Measurements from ENCODE around the gene NEK1. TPM values are rescaled to one million over a fixed set of nuclear protein-coding genes. Genes with fewer than 3 reads are reported as not detected.
A peak's percentile ranks its signal among the peaks of the same experiment; 100 is the strongest.

The NEK1 gene
- total and polyA plus RNA-seq, 2 of the 4 experiments (the other 2 are of a cell fraction) = 3.3 to 3.9 TPM

DNA sequence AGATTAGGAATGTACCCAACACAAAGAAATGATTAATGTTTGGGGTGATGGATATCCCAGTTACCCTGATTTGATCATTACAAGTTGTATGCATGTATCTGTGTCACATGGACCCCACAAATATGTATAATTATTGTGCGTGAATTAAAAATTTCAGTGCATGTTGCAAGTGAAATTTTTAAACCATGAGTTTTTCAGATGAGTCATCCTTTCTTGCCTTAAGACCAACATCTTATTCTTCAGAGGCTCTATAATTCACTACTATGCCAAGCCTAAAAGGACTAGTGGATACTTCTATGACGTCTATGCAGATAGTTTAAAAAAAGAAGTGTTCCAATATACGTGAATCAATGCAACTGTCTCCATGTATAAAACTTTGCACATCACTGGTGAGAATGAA, 228.7 kb downstream of the NEK1 start:
- H4K91ac ChIP-seq (ENCODE audit: insufficient read depth, low read depth, low read length) = no peak overlapping the region
- peak overlapping the region; percentile 46; the same call in 1 of the 2 replicates for H3K4me2 ChIP-seq (ENCODE audit: low read depth, low read length)
- ChIA-PET POLR2A (ENCODE audit: unreplicated experiment) (no interaction called here), CTCF (no interaction called here)
- no TSS peak for BruUV-seq (replicated peaks)
- no peaks in the 10 kb centered on the region for H4K20me1 ChIP-seq (ENCODE audit: insufficient read depth, low read length)
- no CpG with 5 or more reads among the region's 3 CpGs for WGBS, 2 experiments (ENCODE audit: extremely low coverage in 2 of 2, insufficient read length in 1 of 2)
- H3K4ac ChIP-seq (ENCODE audit: low read depth, low read length) = peak overlapping the region; percentile 38; the same call in 1 of the 2 replicates
- no peak overlapping the region for H3K4me3 ChIP-seq (ENCODE audit: insufficient read depth, low read depth, low read length)
- H2BK15ac ChIP-seq (ENCODE audit: low read depth, low read length) = peak overlapping the region; percentile 85; the same call in 1 of the 3 replicates
- DNase-seq (peak; percentile 97), ATAC-seq (ENCODE audit: low read depth) (peak; percentile 86)
- H3K9me1 ChIP-seq (ENCODE audit: insufficient read depth, low read length) = peaks cover 3% of the 10 kb centered on the region; the same call in 1 of the 2 replicates
- dilution Hi-C loops (cut with HindIII; ENCODE audit: low sequenced_read_pairs, unreplicated experiment) (no loop called here), in situ Hi-C loops (cut with MboI; ENCODE audit: low sequenced_read_pairs) (no loop called here), intact Hi-C loops (cut with micrococcal nuclease) (no loop called here)
- H3K4me1 ChIP-seq (ENCODE audit: control insufficient read depth, insufficient read depth, low read length) = peaks cover 11% of the 10 kb centered on the region
- H3K79me1 ChIP-seq (ENCODE audit: low read depth in 1 of 2, low read length in 2 of 2) = no peaks in the 10 kb centered on the region
- no peaks in the 10 kb centered on the region for H3K36me3 ChIP-seq (ENCODE audit: control insufficient read depth, insufficient read depth, low read length)
- H3K27me3 ChIP-seq (ENCODE audit: control insufficient read depth, insufficient read depth, low read length) = no peaks in the 10 kb centered on the region
- H2AK9ac ChIP-seq (replicated peaks; ENCODE audit: low read depth, low read length, poor library complexity) = no peak overlapping the region
- H3K14ac ChIP-seq (replicated peaks; ENCODE audit: low read depth, low read length) = no peak overlapping the region
- H2BK5ac ChIP-seq (ENCODE audit: low read depth, low read length, poor library complexity, severe bottlenecking) = peak overlapping the region; percentile 96
- peak overlapping the region; percentile 95; the same call in 1 of the 2 replicates for H3K18ac ChIP-seq (ENCODE audit: low read depth, low read length)
- peak overlapping the region; percentile 53; the same call in 1 of the 2 replicates for H3K27ac ChIP-seq (ENCODE audit: insufficient read depth, low read length)
- TF ChIP-seq BHLHE40 (IDR thresholded peaks at IDR 0.05; ENCODE audit: low read depth, low read length) (peak; percentile 37; the same call in 1 of the 2 replicates), MAZ (IDR thresholded peaks at IDR 0.05; ENCODE audit: borderline replicate concordance, low read depth, low read length) (no peak), CHD1 (IDR thresholded peaks at IDR 0.05; ENCODE audit: low read depth, low read length) (no peak), RCOR1 (IDR thresholded peaks at IDR 0.05; ENCODE audit: insufficient replicate concordance, low read length) (no peak), CEBPB (IDR thresholded peaks at IDR 0.05; ENCODE audit: low read depth, low read length) (peak; percentile 70), SMC3 (IDR thresholded peaks at IDR 0.05; ENCODE audit: low read depth, low read length) (no peak), FOS (IDR thresholded peaks at IDR 0.05; ENCODE audit: low read depth, low read length) (peak; percentile 96), USF2 (IDR thresholded peaks at IDR 0.05; ENCODE audit: low read depth, low read length) (peak; percentile 32; the same call in 1 of the 2 replicates), POLR2A (IDR thresholded peaks at IDR 0.05; ENCODE audit: low read depth, low read length) (no peak), RAD21 (IDR thresholded peaks at IDR 0.05; ENCODE audit: low read length) (no peak), NFE2L2 (IDR thresholded peaks at IDR 0.05; ENCODE audit: low read depth, low read length) (peak; percentile 61; the same call in 1 of the 2 replicates), MXI1 (IDR thresholded peaks at IDR 0.05; ENCODE audit: borderline replicate concordance, low read depth, low read length) (no peak), MAFK (IDR thresholded peaks at IDR 0.05; ENCODE audit: low read depth, low read length) (no peak), RFX5 (IDR thresholded peaks at IDR 0.05; ENCODE audit: low read depth, low read length) (no peak), CTCF (conservative IDR thresholded peaks at IDR 0.05; ENCODE audit: low read depth, low read length) (no peak)
- TF ChIP-seq, protein P1, sequence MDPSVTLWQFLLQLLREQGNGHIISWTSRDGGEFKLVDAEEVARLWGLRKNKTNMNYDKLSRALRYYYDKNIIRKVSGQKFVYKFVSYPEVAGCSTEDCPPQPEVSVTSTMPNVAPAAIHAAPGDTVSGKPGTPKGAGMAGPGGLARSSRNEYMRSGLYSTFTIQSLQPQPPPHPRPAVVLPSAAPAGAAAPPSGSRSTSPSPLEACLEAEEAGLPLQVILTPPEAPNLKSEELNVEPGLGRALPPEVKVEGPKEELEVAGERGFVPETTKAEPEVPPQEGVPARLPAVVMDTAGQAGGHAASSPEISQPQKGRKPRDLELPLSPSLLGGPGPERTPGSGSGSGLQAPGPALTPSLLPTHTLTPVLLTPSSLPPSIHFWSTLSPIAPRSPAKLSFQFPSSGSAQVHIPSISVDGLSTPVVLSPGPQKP (IDR thresholded peaks at IDR 0.05; ENCODE audit: borderline replicate concordance, low read depth, low read length) = no peak
- H3K9ac ChIP-seq (ENCODE audit: low read depth, low read length) = no peak overlapping the region
- H2AK5ac ChIP-seq (ENCODE audit: low read depth, low read length) = no peak overlapping the region
- H4K5ac ChIP-seq (ENCODE audit: low read depth, low read length) = peak overlapping the region; percentile 84; the same call in 1 of the 2 replicates
- H3K23ac ChIP-seq (ENCODE audit: low read depth, low read length) = no peak overlapping the region
- no peak overlapping the region for H2AFZ ChIP-seq (replicated peaks; ENCODE audit: low read length, poor library complexity)
- peaks cover 3% of the 10 kb centered on the region for H3K9me3 ChIP-seq (ENCODE audit: control insufficient read depth, insufficient read depth, low read length)
- H4K8ac ChIP-seq (ENCODE audit: low read depth in 2 of 2, low read length in 2 of 2) = peak overlapping the region; percentile 21 to 74; a peak in 3 of 4 replicates
- peak overlapping the region; percentile 84 for H2BK120ac ChIP-seq (ENCODE audit: low read depth, low read length)
- peak overlapping the region; percentile 75; the same call in 1 of the 2 replicates for H2BK20ac ChIP-seq (ENCODE audit: low read depth, low read length)
- 0 out of 2 replicates have a peak overlapping the region, but pooled peaks have one; percentile 4 for H3K56ac ChIP-seq (ENCODE audit: extremely low read depth, insufficient read depth, low read length)

All from IMR-90 (cell line).